ENCODE measurements around the gene G2E3.

DNA sequence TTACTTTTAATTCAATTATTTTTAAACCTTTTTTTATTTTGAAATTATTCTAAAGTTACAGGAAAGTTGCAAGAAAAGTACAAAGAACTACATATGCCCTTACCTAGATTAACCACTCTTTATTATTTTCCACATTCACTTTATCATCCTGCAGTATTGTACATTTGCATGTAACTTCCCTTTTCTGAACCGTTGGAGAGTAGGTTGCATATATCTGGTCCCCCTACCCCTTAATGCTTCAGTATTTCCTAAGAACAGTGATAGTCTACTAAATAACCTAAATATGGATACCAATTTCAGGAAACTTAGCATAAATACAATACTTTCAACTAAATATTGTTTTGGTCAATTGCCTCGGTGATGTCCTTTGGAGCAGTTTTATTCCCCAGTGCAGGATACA, 15.0 kb downstream of the G2E3 start:
- TF ChIP-seq, protein P1, sequence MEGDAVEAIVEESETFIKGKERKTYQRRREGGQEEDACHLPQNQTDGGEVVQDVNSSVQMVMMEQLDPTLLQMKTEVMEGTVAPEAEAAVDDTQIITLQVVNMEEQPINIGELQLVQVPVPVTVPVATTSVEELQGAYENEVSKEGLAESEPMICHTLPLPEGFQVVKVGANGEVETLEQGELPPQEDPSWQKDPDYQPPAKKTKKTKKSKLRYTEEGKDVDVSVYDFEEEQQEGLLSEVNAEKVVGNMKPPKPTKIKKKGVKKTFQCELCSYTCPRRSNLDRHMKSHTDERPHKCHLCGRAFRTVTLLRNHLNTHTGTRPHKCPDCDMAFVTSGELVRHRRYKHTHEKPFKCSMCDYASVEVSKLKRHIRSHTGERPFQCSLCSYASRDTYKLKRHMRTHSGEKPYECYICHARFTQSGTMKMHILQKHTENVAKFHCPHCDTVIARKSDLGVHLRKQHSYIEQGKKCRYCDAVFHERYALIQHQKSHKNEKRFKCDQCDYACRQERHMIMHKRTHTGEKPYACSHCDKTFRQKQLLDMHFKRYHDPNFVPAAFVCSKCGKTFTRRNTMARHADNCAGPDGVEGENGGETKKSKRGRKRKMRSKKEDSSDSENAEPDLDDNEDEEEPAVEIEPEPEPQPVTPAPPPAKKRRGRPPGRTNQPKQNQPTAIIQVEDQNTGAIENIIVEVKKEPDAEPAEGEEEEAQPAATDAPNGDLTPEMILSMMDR (IDR thresholded peaks at IDR 0.05; ENCODE audit: borderline replicate concordance, extremely low read depth, low read length, poor library complexity, severe bottlenecking) = no peak
- no peak for TF ChIP-seq EZH2 (IDR thresholded peaks at IDR 0.05; ENCODE audit: borderline replicate concordance, low read depth, low read length, severe bottlenecking)
